KBM-7 (cell line): ENCODE measurements around the gene ANKRD11.

Experiments
- DNase-seq: peaks from one replicate; pipeline ENCODE4 v3.0.0-alpha.2; 2015
- in situ Hi-C: fragments of 300-500 bp; cut with MboI; formaldehyde crosslinking; loops from 2 replicates; pipeline ENCODE4 v1.14.3; 2020; ENCODE audit warnings: low sequenced_read_pairs, low pct_unique_long_range_greater_than_20kb, mixed read lengths

ANKRD11 gene

GRCh38 chr16:89507834-89508590, 17.7 kb upstream of the ANKRD11 start, which contains the start of gene SPG7:
Gene SPG7, plus strand, starts transcription at chr16:89508403. Its CDS starts 15 bp downstream, at chr16:89508418.
- in situ Hi-C loops: no loop called here
- peak; percentile 90 for DNase-seq

GRCh38 chr16:89507214-89507833, 17.0 kb upstream of the ANKRD11 start:
- in situ Hi-C loops: no loop called here
- DNase-seq: no peak

GRCh38 chr16:89506791-89507191, 16.4 kb upstream of the ANKRD11 start:
- in situ Hi-C loops: no loop called here
- peak; percentile 18 for DNase-seq

GRCh38 chr16:89506113-89506504, 15.7 kb upstream of the ANKRD11 start:
- in situ Hi-C loops: no loop called here
- no peak for DNase-seq

- in situ Hi-C loops: no loop called here
- DNase-seq: peak; percentile 98
These were observed 15.1 kb upstream of the ANKRD11 start for GRCh38 chr16:89505204-89506112.

- in situ Hi-C loops: no loop called here
- no peak for DNase-seq
These were observed 13.7 kb upstream of the ANKRD11 start for GRCh38 chr16:89504091-89504490.

GRCh38 chr16:89502081-89502843, 11.9 kb upstream of the ANKRD11 start:
- in situ Hi-C loops: no loop called here
- DNase-seq: no peak

- in situ Hi-C loops: no loop called here
- no peak for DNase-seq
These were observed 9.4 kb upstream of the ANKRD11 start for GRCh38 chr16:89499767-89500166.

GRCh38 chr16:89498839-89499238, 8.5 kb upstream of the ANKRD11 start:
- DNase-seq: no peak
- in situ Hi-C loops: no loop called here

- DNase-seq: no peak
- in situ Hi-C loops: no loop called here
These were observed 4.8 kb upstream of the ANKRD11 start for GRCh38 chr16:89495121-89495520.

GRCh38 chr16:89493776-89494175, 3.4 kb upstream of the ANKRD11 start:
- in situ Hi-C loops: no loop called here
- DNase-seq: no peak

- no peak for DNase-seq
- in situ Hi-C loops: no loop called here
These were observed 1.8 kb upstream of the ANKRD11 start for GRCh38 chr16:89491974-89492687.

- in situ Hi-C loops: no loop called here
- DNase-seq: peak; percentile 55
These were observed 993 bp upstream of the ANKRD11 start for GRCh38 chr16:89491238-89491869.

GRCh38 chr16:89489898-89490438, 393 bp downstream of the ANKRD11 start:
- in situ Hi-C loops: no loop called here
- no peak for DNase-seq

- peak; percentile 96 for DNase-seq
- in situ Hi-C loops: no loop called here
These were observed 1.1 kb downstream of the ANKRD11 start for GRCh38 chr16:89489040-89489897.

- no peak for DNase-seq
- in situ Hi-C loops: no loop called here
These were observed 4.6 kb downstream of the ANKRD11 start for GRCh38 chr16:89485701-89486246.
